DOHH2 (cell line): ENCODE measurements around the gene KCNK15.

Experiments
- H3F3A ChIP-seq: fragments of 200-600 bp; sonication (generic), shearing (Covaris generic); 2 replicates; pipeline ENCODE4 v1.6.0; 2016; ENCODE audit warnings: antibody characterized with exemption, mild to moderate bottlenecking; ENCODE audit not compliant: control insufficient read depth, insufficient read depth
- H3K27ac ChIP-seq: fragments of 200-600 bp; sonication (generic); 2 replicates; pipeline ENCODE4 v1.5.1; 2014; ENCODE audit warnings: low read depth, mild to moderate bottlenecking, low read length, moderate library complexity
- H3K27me3 ChIP-seq: fragments of 200-600 bp; sonication (generic); 2 replicates; pipeline ENCODE4 v1.6.1; 2014; ENCODE audit warnings: mild to moderate bottlenecking, low read length, mixed read lengths; ENCODE audit not compliant: control insufficient read depth
- H3K36me3 ChIP-seq: fragments of 200-600 bp; sonication (generic); 2 replicates; pipeline ENCODE4 v1.6.1; 2014; ENCODE audit warnings: mild to moderate bottlenecking, low read length, moderate library complexity, mixed read lengths; ENCODE audit not compliant: control insufficient read depth
- H3K4me1 ChIP-seq: fragments of 200-600 bp; sonication (generic); 2 replicates; pipeline ENCODE4 v1.6.1; 2014; ENCODE audit warnings: mild to moderate bottlenecking, low read length, mixed read lengths; ENCODE audit not compliant: control insufficient read depth
- H3K4me2 ChIP-seq: fragments of 200-600 bp; sonication (generic); 2 replicates; pipeline ENCODE4 v1.6.0; 2014; ENCODE audit warnings: mild to moderate bottlenecking, low read length, moderate library complexity
- H3K4me3 ChIP-seq: fragments of 200-600 bp; sonication (generic); 2 replicates; pipeline ENCODE4 v1.5.1; 2014; ENCODE audit warnings: mild to moderate bottlenecking, low read length, mixed read lengths
- H3K79me2 ChIP-seq: fragments of 200-600 bp; sonication (generic); 2 replicates; pipeline ENCODE4 v1.6.1; 2014; ENCODE audit warnings: mild to moderate bottlenecking, low read length, mixed read lengths; ENCODE audit not compliant: control insufficient read depth
- H3K9me2 ChIP-seq: fragments of 200-600 bp; sonication (generic); replicated peaks from 2 replicates; pipeline ENCODE4 v1.6.1; 2014; ENCODE audit warnings: mild to moderate bottlenecking, low read length, mixed read lengths; ENCODE audit not compliant: control insufficient read depth
- H3K9me3 ChIP-seq: fragments of 200-600 bp; sonication (generic); 2 replicates; pipeline ENCODE4 v1.6.1; 2014; ENCODE audit warnings: antibody characterized with exemption, low read length, mixed read lengths; ENCODE audit not compliant: control insufficient read depth, insufficient read depth
- H4K20me1 ChIP-seq: fragments of 200-600 bp; sonication (generic); 2 replicates; pipeline ENCODE4 v1.6.0; 2014; ENCODE audit warnings: low read depth, mild to moderate bottlenecking, antibody characterized with exemption, low read length, moderate library complexity; ENCODE audit not compliant: control insufficient read depth, insufficient read depth
- EZH2phosphoT487 ChIP-seq: fragments of 200-600 bp; sonication (generic); IDR thresholded peaks from 2 replicates; pipeline ENCODE4 v1.6.1; 2017; ENCODE audit warnings: borderline replicate concordance, mild to moderate bottlenecking, antibody characterized with exemption, low read length, moderate library complexity, mixed read lengths
- TF ChIP-seq, protein P1 (sequence below): fragments of 200-600 bp; sonication (generic); IDR thresholded peaks from one replicate; pipeline ENCODE4 v1.5.1; 2014; ENCODE audit warnings: antibody characterized with exemption, mild to moderate bottlenecking, low read depth, low read length; ENCODE audit not compliant: poor library complexity, severe bottlenecking

KCNK15 gene

DNA sequence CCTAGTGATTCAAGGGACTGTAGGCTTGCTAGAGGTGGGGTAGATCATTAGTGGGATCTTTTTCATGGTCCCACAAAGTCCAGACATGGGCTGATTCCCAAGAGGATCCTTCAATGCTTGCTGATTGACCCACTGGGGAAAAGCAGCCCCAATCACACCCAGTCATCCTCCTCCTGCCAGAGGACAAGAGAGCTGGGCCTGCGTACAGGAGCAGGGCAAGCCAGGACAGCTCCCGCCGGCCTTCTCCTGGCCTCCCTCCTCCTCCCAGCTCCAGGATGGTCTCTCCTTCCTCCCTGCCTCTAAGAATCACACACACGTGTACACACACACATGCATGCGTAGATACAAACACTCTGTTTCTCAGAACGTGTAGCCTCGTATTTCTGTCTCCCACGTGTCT, 27.0 kb downstream of the KCNK15 start:
- Histone ChIP-seq H3K79me2 (no peaks in the 10 kb centered on the region), H3K9me2 (no peaks in the 10 kb centered on the region), H3K27ac (no peak overlapping the region), H3K36me3 (no peaks in the 10 kb centered on the region), H3K27me3 (no peaks in the 10 kb centered on the region), H3K4me2 (no peak overlapping the region), H4K20me1 (no peaks in the 10 kb centered on the region), H3F3A (peaks cover 3% of the 10 kb centered on the region; the same call in 1 of the 2 replicates), H3K9me3 (no peaks in the 10 kb centered on the region), H3K4me3 (no peak overlapping the region), H3K4me1 (peaks cover 22% of the 10 kb centered on the region)
- TF ChIP-seq, protein P1, sequence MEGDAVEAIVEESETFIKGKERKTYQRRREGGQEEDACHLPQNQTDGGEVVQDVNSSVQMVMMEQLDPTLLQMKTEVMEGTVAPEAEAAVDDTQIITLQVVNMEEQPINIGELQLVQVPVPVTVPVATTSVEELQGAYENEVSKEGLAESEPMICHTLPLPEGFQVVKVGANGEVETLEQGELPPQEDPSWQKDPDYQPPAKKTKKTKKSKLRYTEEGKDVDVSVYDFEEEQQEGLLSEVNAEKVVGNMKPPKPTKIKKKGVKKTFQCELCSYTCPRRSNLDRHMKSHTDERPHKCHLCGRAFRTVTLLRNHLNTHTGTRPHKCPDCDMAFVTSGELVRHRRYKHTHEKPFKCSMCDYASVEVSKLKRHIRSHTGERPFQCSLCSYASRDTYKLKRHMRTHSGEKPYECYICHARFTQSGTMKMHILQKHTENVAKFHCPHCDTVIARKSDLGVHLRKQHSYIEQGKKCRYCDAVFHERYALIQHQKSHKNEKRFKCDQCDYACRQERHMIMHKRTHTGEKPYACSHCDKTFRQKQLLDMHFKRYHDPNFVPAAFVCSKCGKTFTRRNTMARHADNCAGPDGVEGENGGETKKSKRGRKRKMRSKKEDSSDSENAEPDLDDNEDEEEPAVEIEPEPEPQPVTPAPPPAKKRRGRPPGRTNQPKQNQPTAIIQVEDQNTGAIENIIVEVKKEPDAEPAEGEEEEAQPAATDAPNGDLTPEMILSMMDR: no peak
- TF ChIP-seq EZH2phosphoT487: no peak

DNA sequence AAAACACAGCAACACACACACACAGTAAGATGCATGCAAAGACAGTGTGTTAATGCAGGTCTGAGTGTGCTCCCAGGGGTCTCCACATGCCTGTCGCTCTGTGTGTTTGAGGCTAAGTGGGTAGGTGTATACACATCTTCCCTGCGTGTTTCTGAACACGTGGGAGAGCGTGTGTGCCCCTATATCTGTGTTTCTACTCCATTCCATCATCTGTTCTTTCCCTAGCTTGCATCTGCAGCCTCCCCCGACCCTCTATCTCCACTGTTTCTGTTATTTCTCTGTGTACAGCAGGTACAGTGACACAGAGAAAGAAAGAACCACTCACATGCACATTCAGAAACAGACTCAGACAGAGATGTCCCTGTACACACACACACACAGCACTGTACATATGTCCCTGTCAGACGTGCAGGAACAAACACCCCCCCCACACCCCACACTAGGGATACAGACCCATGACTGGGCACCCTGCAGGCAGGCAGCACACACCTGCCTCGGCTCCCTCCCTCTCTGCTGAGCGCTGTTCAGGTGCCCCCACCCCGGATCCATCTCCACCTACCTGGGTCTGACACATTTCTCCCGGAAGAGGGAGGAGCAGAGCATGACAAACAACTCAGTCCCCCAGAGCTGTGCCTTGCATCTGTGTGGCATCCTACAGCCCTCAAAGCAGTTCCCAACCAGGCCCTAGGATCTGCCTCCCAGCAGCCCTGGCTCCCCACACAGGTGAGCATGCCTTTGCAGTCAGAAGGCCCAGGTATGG, 27.6 kb downstream of the KCNK15 start:
- no peaks in the 10 kb centered on the region for H3K79me2 ChIP-seq
- H3K4me3 ChIP-seq: no peak overlapping the region
- no peak overlapping the region for H3K27ac ChIP-seq
- H4K20me1 ChIP-seq: no peaks in the 10 kb centered on the region
- no peaks in the 10 kb centered on the region for H3K36me3 ChIP-seq
- H3K4me1 ChIP-seq: peaks cover 22% of the 10 kb centered on the region
- H3K9me2 ChIP-seq: no peaks in the 10 kb centered on the region
- no peaks in the 10 kb centered on the region for H3K9me3 ChIP-seq
- H3F3A ChIP-seq: peaks cover 3% of the 10 kb centered on the region; the same call in 1 of the 2 replicates
- no peak for TF ChIP-seq EZH2phosphoT487
- TF ChIP-seq, protein P1: no peak
- H3K4me2 ChIP-seq: no peak overlapping the region
- no peaks in the 10 kb centered on the region for H3K27me3 ChIP-seq

DNA sequence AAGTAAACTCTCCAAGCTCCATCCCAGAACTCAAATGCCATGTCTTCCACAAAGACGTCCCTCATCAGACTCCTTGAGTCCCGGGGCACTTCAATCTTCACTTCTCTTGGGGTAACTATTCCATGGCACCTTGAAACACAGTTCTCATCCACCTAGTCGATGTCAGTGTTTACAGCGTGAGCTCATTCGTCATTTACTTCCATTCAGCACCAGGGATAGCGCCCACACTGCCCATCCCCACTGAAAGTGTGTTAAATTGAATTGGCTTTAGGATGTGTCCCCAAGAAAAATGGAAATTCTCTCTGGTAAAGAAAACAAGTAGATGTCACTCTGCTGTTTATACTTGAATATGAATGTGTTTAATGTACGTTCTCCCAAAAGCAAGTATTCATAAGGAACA, 31.3 kb downstream of the KCNK15 start:
- Histone ChIP-seq H3K4me1 (no peaks in the 10 kb centered on the region), H3K27ac (no peak overlapping the region), H3K9me2 (no peaks in the 10 kb centered on the region), H3K4me2 (no peak overlapping the region), H3F3A (no peaks in the 10 kb centered on the region), H3K79me2 (no peaks in the 10 kb centered on the region), H3K9me3 (no peaks in the 10 kb centered on the region), H3K36me3 (no peaks in the 10 kb centered on the region), H4K20me1 (no peaks in the 10 kb centered on the region), H3K4me3 (no peak overlapping the region), H3K27me3 (no peaks in the 10 kb centered on the region)
- TF ChIP-seq, protein P1: no peak
- no peak for TF ChIP-seq EZH2phosphoT487
